GM12864 (cell line): ENCODE measurements around the gene ALPL.

ENCODE experiments used
- DNase-seq: peaks from one replicate; pipeline ENCODE4 v3.0.0-alpha.2; 2011; ENCODE audit warnings: low read depth
- H3K4me3 ChIP-seq: 2 replicates; pipeline ENCODE4 v1.5.1; 2011; ENCODE audit warnings: mild to moderate bottlenecking, low read depth, low read length, control low read depth
- CTCF ChIP-seq: IDR thresholded peaks from 2 replicates; pipeline ENCODE4 v1.5.1; 2011; ENCODE audit warnings: low read depth, mild to moderate bottlenecking, moderate library complexity, low read length, control low read depth, inconsistent platforms; ENCODE audit errors: missing control alignments

ALPL gene

GRCh38 chr1:21546122-21546825 lies 37.1 kb downstream of the ALPL start:
- no peak for TF ChIP-seq CTCF
- H3K4me3 ChIP-seq = no peak overlapping the region
- no peak for DNase-seq

DNA sequence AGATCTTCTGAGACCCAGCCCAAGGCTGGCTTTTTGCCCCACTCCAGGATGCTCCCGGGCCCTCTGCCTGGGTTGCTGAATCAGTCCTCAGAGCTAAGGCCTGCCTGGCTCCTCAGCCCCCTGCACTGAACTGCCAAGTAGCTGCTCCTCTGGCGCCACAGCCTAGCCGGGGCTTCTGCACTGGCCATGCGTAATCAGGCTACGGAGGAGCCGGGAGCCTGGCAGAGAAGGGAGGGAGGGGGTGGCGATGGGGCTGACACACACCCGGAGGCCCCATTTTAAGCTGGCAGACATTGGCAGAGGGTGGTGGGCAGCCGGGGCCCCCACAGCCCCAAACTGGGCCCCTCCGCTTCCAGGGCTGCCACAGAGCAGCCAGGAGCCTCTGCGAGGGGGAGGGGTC lies 38.7 kb downstream of the ALPL start:
- DNase-seq = no peak
- TF ChIP-seq CTCF = no peak
- H3K4me3 ChIP-seq = no peak overlapping the region

GRCh38 chr1:21550097-21550496 lies 40.9 kb downstream of the ALPL start:
- no peak overlapping the region for H3K4me3 ChIP-seq
- DNase-seq = no peak
- TF ChIP-seq CTCF = no peak

DNA sequence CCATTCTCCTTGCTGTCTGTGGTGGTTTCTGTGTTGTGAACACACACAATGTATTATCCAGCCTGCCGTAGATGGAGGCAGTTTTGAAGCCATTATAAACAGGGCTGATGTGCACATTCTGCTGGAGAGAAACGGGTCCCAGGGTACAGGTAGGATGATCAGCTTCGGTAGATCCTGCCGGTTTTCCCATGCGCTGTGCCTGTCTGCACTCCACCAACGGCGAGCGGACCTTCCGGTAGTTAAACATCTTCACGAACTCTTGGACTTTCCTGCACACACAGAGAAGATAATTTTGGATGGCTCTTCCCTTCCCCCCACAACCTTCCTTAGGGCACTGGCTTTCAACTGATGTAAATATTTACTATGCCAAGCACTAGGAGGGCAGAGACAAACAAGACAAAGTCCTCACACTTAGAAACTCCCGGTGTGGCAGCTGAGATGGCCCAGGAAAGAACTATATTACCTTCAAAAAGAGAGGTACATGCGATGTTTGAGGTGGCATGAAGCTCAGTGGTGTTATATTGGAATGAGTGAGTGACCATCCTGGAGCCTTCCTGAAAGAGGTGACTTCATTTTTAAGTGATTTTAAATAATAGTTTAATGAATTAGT lies 41.7 kb downstream of the ALPL start:
- no peak for DNase-seq
- TF ChIP-seq CTCF = no peak
- no peak overlapping the region for H3K4me3 ChIP-seq

DNA sequence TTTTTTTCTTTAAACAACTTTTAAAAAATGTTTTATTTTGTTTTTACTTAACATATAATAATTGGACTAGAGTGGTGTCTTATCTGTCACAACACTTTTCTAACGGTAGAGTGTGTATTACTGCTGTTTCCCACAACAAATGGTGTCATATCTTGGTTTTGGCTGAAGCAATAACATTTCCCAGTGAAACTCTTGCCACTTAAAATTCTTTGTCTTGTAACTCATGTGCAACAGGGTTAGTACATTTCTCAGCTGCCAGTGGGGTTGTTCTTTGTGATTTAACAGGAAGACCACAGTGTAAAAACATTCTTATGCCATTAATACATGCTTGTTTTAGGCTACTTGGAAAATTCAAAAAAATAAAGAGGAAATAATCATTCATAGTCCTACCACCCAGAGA lies 43.5 kb downstream of the ALPL start:
- DNase-seq = no peak
- no peak for TF ChIP-seq CTCF
- H3K4me3 ChIP-seq = no peak overlapping the region

- TF ChIP-seq CTCF = no peak
- no peak for DNase-seq
- H3K4me3 ChIP-seq = no peak overlapping the region
Measured at GRCh38 chr1:21553116-21553926, 44.1 kb downstream of the ALPL start.
